Neural cell (in vitro differentiated cells): ENCODE measurements around the gene ZNF200. TPM values are rescaled to one million over a fixed set of nuclear protein-coding genes. Genes with fewer than 3 reads are reported as not detected.

Experiments
- H2AFZ ChIP-seq: fragments of 200-600, 300-800 bp; sonication (generic), shearing (Covaris generic); 2 replicates; pipeline ENCODE4 v1.6.0; 2014; ENCODE audit warnings: low read depth, mild to moderate bottlenecking, antibody characterized with exemption, low read length, moderate library complexity
- H3F3A ChIP-seq: fragments of 200-600 bp; shearing (Covaris generic); 2 replicates; pipeline ENCODE4 v1.6.1; 2016; ENCODE audit warnings: mild to moderate bottlenecking, moderate library complexity, mixed read lengths, antibody characterized with exemption, low read length; ENCODE audit not compliant: insufficient read depth, poor library complexity, severe bottlenecking
- H3K27ac ChIP-seq: fragments of 200-600, 300-800 bp; sonication (generic), shearing (Covaris generic); 2 replicates; pipeline ENCODE4 v1.5.1; 2014; ENCODE audit warnings: mild to moderate bottlenecking, low read length, moderate library complexity
- H3K27me3 ChIP-seq: fragments of 300-800, 200-600 bp; sonication (generic), shearing (Covaris generic); 2 replicates; pipeline ENCODE4 v1.6.0; 2014; ENCODE audit warnings: mild to moderate bottlenecking, low read depth, low read length, moderate library complexity; ENCODE audit not compliant: insufficient read depth
- H3K36me3 ChIP-seq: fragments of 300-800, 200-600 bp; sonication (generic), shearing (Covaris generic); 2 replicates; pipeline ENCODE4 v1.5.1; 2014; ENCODE audit warnings: mild to moderate bottlenecking, antibody characterized with exemption, low read length, moderate library complexity; ENCODE audit not compliant: insufficient read depth
- H3K4me2 ChIP-seq: fragments of 300-800, 200-600 bp; sonication (generic), shearing (Covaris generic); 2 replicates; pipeline ENCODE4 v1.6.0; 2014; ENCODE audit warnings: mild to moderate bottlenecking, low read length
- H3K4me3 ChIP-seq: fragments of 300-800, 200-600 bp; sonication (generic), shearing (Covaris generic); 2 replicates; pipeline ENCODE4 v1.5.1; 2014; ENCODE audit warnings: mild to moderate bottlenecking, low read length, moderate library complexity
- H3K79me2 ChIP-seq: fragments of 200-600 bp; shearing (Covaris generic); replicated peaks from 2 replicates; pipeline ENCODE4 v1.6.0; 2014; ENCODE audit warnings: mild to moderate bottlenecking, low read length, moderate library complexity; ENCODE audit not compliant: insufficient read depth
- H3K9ac ChIP-seq: fragments of 300-800, 200-600 bp; sonication (generic), shearing (Covaris generic); 2 replicates; pipeline ENCODE4 v1.6.1; 2016; ENCODE audit warnings: mild to moderate bottlenecking, low read length, mixed read lengths
- H3K9me2 ChIP-seq: fragments of 200-600 bp; shearing (Covaris generic); 2 replicates; pipeline ENCODE4 v1.6.1; 2016; ENCODE audit warnings: mild to moderate bottlenecking, low read length, mixed read lengths; ENCODE audit not compliant: insufficient read depth
- H3K9me3 ChIP-seq: fragments of 200-600, 300-800 bp; sonication (generic), shearing (Covaris generic); 2 replicates; pipeline ENCODE4 v1.6.1; 2016; ENCODE audit warnings: mild to moderate bottlenecking, mixed run types, low read length, moderate library complexity, mixed read lengths
- H4K20me1 ChIP-seq: fragments of 200-600 bp; shearing (Covaris generic); 2 replicates; pipeline ENCODE4 v1.6.1; 2016; ENCODE audit warnings: mild to moderate bottlenecking, mixed run types; ENCODE audit not compliant: insufficient read depth
- EP300 ChIP-seq: fragments of 450-650 bp; conservative IDR thresholded peaks from 2 replicates; pipeline ENCODE4 v1.6.1; 2014; ENCODE audit warnings: antibody characterized with exemption, mild to moderate bottlenecking, moderate library complexity; ENCODE audit not compliant: poor library complexity, severe bottlenecking
- EZH2 ChIP-seq: fragments of 200-600, 300-800 bp; shearing (Covaris generic), sonication (generic); IDR thresholded peaks from 2 replicates; pipeline ENCODE4 v1.6.1; 2014; ENCODE audit warnings: antibody characterized with exemption, low read length, borderline replicate concordance, mild to moderate bottlenecking; ENCODE audit not compliant: insufficient read depth, poor library complexity, severe bottlenecking
- MXI1 ChIP-seq: fragments of 450-650 bp; conservative IDR thresholded peaks from 2 replicates; pipeline ENCODE4 v1.6.1; 2014; ENCODE audit warnings: antibody characterized with exemption, mild to moderate bottlenecking; ENCODE audit not compliant: poor library complexity, severe bottlenecking
- POLR2AphosphoS5 ChIP-seq: IDR thresholded peaks from 2 replicates; pipeline ENCODE4 v1.6.1; 2012
- RAD21 ChIP-seq: fragments of 450-650 bp; conservative IDR thresholded peaks from 2 replicates; pipeline ENCODE4 v1.6.1; 2014; ENCODE audit warnings: antibody characterized with exemption, mild to moderate bottlenecking, moderate library complexity
- SMC3 ChIP-seq: fragments of 450-650 bp; conservative IDR thresholded peaks from 2 replicates; pipeline ENCODE4 v1.6.1; 2014; ENCODE audit warnings: antibody characterized with exemption, mild to moderate bottlenecking, moderate library complexity; ENCODE audit not compliant: poor library complexity
- TAF1 ChIP-seq: IDR thresholded peaks from 2 replicates; pipeline ENCODE4 v1.6.1; 2012; ENCODE audit warnings: low read depth
- polyA plus RNA-seq: library from polyadenylated mRNA; depleted of rRNA; stranded (reverse); fragments of >200 nt; gene quantifications from 2 replicates; pipeline ENCODE4 v1.2.3, GENCODE V29; 2014
- TF ChIP-seq, protein P1 (sequence below): fragments of 450-650 bp; IDR thresholded peaks from 2 replicates; pipeline ENCODE4 v1.5.1; 2014; ENCODE audit warnings: antibody characterized with exemption, mild to moderate bottlenecking, moderate library complexity; ENCODE audit not compliant: poor library complexity, severe bottlenecking
- TF ChIP-seq, protein P2 (sequence below): IDR thresholded peaks from 2 replicates; pipeline ENCODE4 v1.6.1; 2012; ENCODE audit warnings: borderline replicate concordance

The ZNF200 gene
- polyA plus RNA-seq, 1 donor from 2014 or later: 20.8 TPM

DNA sequence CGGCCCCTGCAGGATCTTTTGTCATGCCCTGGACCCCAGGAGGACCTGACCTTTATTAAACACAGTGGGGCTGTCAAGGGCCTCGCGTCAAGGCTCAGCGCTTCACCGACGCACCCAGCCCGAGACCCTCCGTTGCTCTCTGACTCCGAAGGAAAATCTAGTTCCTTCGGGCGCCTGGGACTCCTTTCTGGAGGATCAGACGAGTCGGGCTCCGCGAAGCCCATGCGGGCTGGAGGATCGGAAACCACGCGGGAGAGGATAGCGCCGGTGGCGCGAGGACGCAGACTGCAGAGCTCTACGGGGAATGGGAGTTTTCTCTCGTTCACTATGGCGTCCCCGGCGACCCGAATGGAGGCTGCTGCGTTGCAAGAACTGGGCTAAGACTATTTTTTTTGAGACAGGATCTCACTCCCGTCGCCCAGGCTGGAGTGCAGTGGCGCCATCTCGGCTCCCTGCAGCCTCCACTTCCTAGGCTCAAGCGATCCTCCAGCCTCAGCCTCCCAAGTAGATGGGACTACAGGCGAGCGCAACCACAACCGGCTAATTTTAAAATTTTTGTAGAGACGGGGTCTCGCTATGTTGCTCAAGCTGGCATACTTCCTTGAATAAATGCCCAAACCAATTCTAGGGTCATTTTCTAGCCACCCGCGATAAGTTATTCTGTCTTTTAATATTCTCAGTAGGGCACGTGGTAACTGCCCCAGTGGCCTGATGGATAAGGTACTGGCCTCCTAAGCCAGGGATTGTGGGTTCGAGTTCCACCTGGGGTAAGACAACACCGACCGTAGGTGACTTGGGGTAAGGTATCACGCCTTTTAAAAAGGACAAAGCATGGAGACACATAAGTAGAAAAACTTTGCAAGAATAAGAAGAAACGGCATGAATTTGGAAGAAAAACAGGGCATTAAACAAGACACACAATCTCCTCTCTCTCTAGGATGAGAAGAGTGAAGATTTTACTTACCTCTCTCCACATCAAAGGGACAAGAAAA, 41.4 kb downstream of the ZNF200 start:
- Histone ChIP-seq H3K27ac (no peak overlapping the region), H4K20me1 (no peaks in the 10 kb centered on the region), H3K79me2 (no peaks in the 10 kb centered on the region), H3K9ac (no peak overlapping the region), H3K9me3 (no peaks in the 10 kb centered on the region), H3K27me3 (peaks cover 65% of the 10 kb centered on the region), H3K36me3 (no peaks in the 10 kb centered on the region), H3K4me2 (no peak overlapping the region), H3K9me2 (no peaks in the 10 kb centered on the region), H3K4me3 (no peak overlapping the region), H3F3A (no peaks in the 10 kb centered on the region), H2AFZ (no peak overlapping the region)
- TF ChIP-seq EZH2: no peak
- TF ChIP-seq, protein P1, sequence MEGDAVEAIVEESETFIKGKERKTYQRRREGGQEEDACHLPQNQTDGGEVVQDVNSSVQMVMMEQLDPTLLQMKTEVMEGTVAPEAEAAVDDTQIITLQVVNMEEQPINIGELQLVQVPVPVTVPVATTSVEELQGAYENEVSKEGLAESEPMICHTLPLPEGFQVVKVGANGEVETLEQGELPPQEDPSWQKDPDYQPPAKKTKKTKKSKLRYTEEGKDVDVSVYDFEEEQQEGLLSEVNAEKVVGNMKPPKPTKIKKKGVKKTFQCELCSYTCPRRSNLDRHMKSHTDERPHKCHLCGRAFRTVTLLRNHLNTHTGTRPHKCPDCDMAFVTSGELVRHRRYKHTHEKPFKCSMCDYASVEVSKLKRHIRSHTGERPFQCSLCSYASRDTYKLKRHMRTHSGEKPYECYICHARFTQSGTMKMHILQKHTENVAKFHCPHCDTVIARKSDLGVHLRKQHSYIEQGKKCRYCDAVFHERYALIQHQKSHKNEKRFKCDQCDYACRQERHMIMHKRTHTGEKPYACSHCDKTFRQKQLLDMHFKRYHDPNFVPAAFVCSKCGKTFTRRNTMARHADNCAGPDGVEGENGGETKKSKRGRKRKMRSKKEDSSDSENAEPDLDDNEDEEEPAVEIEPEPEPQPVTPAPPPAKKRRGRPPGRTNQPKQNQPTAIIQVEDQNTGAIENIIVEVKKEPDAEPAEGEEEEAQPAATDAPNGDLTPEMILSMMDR: no peak
- TF ChIP-seq RAD21: no peak

GRCh38 chr16:3192476-3193019, 42.4 kb downstream of the ZNF200 start:
- TF ChIP-seq TAF1: no peak
- TF ChIP-seq POLR2AphosphoS5: no peak
- TF ChIP-seq SMC3: no peak
- TF ChIP-seq RAD21: no peak
- no peak for TF ChIP-seq EP300
- TF ChIP-seq, protein P2, sequence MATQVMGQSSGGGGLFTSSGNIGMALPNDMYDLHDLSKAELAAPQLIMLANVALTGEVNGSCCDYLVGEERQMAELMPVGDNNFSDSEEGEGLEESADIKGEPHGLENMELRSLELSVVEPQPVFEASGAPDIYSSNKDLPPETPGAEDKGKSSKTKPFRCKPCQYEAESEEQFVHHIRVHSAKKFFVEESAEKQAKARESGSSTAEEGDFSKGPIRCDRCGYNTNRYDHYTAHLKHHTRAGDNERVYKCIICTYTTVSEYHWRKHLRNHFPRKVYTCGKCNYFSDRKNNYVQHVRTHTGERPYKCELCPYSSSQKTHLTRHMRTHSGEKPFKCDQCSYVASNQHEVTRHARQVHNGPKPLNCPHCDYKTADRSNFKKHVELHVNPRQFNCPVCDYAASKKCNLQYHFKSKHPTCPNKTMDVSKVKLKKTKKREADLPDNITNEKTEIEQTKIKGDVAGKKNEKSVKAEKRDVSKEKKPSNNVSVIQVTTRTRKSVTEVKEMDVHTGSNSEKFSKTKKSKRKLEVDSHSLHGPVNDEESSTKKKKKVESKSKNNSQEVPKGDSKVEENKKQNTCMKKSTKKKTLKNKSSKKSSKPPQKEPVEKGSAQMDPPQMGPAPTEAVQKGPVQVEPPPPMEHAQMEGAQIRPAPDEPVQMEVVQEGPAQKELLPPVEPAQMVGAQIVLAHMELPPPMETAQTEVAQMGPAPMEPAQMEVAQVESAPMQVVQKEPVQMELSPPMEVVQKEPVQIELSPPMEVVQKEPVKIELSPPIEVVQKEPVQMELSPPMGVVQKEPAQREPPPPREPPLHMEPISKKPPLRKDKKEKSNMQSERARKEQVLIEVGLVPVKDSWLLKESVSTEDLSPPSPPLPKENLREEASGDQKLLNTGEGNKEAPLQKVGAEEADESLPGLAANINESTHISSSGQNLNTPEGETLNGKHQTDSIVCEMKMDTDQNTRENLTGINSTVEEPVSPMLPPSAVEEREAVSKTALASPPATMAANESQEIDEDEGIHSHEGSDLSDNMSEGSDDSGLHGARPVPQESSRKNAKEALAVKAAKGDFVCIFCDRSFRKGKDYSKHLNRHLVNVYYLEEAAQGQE: no peak
- TF ChIP-seq MXI1: no peak
- no peaks in the 10 kb centered on the region for H4K20me1 ChIP-seq
- no peaks in the 10 kb centered on the region for H3F3A ChIP-seq
- no peak overlapping the region for H3K4me2 ChIP-seq
- peaks cover 69% of the 10 kb centered on the region for H3K27me3 ChIP-seq
- H3K9me2 ChIP-seq: no peaks in the 10 kb centered on the region
- no peak overlapping the region for H3K4me3 ChIP-seq
- no peak overlapping the region for H3K9ac ChIP-seq
- H3K79me2 ChIP-seq: no peaks in the 10 kb centered on the region
- no peaks in the 10 kb centered on the region for H3K36me3 ChIP-seq
- no peak overlapping the region for H3K27ac ChIP-seq
- no peaks in the 10 kb centered on the region for H3K9me3 ChIP-seq
- H2AFZ ChIP-seq: no peak overlapping the region
